ENCODE measurements around the gene EHD4. TPM values are rescaled to one million over a fixed set of nuclear protein-coding genes. Genes with fewer than 3 reads are reported as not detected.
A peak's percentile ranks its signal among the peaks of the same experiment; 100 is the strongest.

Gene EHD4
- total RNA-seq, 1 donor from 2014 or later = 30.2 TPM

- no peak for DNase-seq (ENCODE audit: low read depth)
- H3K4me3 ChIP-seq (ENCODE audit: low read depth, low read length) = no peak overlapping the region
- TF ChIP-seq, protein P1, sequence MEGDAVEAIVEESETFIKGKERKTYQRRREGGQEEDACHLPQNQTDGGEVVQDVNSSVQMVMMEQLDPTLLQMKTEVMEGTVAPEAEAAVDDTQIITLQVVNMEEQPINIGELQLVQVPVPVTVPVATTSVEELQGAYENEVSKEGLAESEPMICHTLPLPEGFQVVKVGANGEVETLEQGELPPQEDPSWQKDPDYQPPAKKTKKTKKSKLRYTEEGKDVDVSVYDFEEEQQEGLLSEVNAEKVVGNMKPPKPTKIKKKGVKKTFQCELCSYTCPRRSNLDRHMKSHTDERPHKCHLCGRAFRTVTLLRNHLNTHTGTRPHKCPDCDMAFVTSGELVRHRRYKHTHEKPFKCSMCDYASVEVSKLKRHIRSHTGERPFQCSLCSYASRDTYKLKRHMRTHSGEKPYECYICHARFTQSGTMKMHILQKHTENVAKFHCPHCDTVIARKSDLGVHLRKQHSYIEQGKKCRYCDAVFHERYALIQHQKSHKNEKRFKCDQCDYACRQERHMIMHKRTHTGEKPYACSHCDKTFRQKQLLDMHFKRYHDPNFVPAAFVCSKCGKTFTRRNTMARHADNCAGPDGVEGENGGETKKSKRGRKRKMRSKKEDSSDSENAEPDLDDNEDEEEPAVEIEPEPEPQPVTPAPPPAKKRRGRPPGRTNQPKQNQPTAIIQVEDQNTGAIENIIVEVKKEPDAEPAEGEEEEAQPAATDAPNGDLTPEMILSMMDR (conservative IDR thresholded peaks at IDR 0.05; ENCODE audit: low read depth, low read length) = no peak
Observed at GRCh38 chr15:41882689-41883483, 89.5 kb downstream of the EHD4 start.

DNA sequence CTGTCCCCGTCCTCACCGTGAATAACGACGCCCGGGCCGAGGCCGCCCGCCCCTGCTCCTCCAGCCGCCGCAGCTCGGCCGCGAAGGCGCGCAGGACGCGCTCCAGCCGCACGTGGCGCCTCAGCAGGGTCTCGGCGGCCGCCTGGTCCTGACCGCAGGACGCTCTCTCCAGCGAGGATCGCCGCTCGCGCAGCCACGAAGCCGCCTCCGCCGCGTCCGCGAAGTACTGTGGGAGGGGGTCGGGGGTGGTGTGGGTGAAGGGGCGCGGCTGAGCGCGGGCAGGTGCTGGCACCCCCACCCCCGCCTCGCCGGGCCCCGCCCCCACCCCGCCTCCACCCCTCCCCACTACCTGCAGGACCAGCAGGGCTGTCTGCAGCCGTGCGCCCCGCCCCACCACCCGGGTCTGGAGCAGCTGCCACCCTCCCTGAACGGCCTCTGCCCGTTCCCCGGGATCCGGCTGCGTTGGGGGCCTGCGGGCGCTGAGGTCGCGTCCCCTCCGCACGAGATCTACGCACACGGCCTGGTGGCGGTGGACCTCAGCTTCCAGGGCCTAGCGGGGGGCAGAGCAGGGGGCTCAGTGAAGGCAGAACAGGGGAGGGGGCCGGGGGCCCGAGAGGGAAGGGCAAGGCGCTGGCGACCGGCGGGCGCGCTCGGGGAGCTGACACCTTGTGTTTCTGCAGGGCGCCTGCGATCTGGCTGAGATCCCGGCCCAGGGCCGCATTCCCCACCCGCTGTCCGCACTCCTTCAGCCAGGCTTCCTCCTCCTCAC is 90.3 kb downstream of the EHD4 start:
- peak overlapping the region; percentile 33 for H3K4me3 ChIP-seq (ENCODE audit: low read depth, low read length)
- no peak for DNase-seq (ENCODE audit: low read depth)
- TF ChIP-seq, protein P1 (conservative IDR thresholded peaks at IDR 0.05; ENCODE audit: low read depth, low read length) = no peak

GRCh38 chr15:41881550-41881919 is 90.8 kb downstream of the EHD4 start:
- no peak for DNase-seq (ENCODE audit: low read depth)
- H3K4me3 ChIP-seq (ENCODE audit: low read depth, low read length) = no peak overlapping the region
- TF ChIP-seq, protein P1 (conservative IDR thresholded peaks at IDR 0.05; ENCODE audit: low read depth, low read length) = no peak

- no peak overlapping the region for H3K4me3 ChIP-seq (ENCODE audit: low read depth, low read length)
- DNase-seq (ENCODE audit: low read depth) = no peak
- TF ChIP-seq, protein P1 (conservative IDR thresholded peaks at IDR 0.05; ENCODE audit: low read depth, low read length) = no peak
Observed at GRCh38 chr15:41881086-41881485, 91.3 kb downstream of the EHD4 start.

DNA sequence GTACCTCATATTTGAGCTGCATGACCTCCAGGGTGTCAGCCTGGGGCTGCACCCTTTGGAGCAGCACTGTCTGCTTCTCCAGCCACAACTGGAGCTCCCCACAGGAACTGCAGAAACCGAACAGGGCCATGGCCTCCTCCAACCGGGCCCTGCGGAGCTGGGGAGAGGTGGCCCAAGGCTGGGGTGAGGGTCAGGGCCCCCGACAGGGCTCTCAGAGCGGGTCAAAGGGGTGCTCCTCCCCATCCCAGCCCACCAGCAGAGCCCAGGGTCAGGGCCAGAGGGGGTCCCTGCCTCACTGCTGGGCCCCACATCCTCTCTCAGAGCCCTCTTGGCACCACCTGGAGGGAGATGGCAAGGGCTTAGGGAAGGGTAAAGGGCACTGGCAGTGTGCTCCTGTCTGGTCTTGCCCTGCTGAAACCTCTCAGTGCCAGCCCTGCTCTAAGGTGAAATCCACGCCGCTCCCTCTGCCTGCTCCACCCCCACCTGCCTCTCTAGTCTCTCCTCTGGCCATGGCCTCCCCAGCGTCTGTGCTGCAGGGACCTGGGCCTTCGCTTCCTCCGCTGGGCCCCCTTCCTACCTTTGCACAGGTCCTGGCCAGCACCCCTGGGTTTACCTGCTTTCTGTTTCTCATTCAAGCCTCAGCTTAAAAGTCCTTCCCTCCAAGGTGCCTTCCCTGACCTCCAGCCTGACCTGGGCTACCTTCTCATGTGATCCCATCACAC is 92.0 kb downstream of the EHD4 start:
- TF ChIP-seq, protein P1 (conservative IDR thresholded peaks at IDR 0.05; ENCODE audit: low read depth, low read length) = no peak
- no peak overlapping the region for H3K4me3 ChIP-seq (ENCODE audit: low read depth, low read length)
- DNase-seq (ENCODE audit: low read depth) = no peak

GRCh38 chr15:41879321-41879845 is 93.0 kb downstream of the EHD4 start:
- H3K4me3 ChIP-seq (ENCODE audit: low read depth, low read length) = no peak overlapping the region
- no peak for DNase-seq (ENCODE audit: low read depth)
- TF ChIP-seq, protein P1 (conservative IDR thresholded peaks at IDR 0.05; ENCODE audit: low read depth, low read length) = no peak

All from epithelial cell of proximal tubule (primary cell).